ENCODE data around the gene SCTR. TPM values are rescaled to one million over a fixed set of nuclear protein-coding genes. Genes with fewer than 3 reads are reported as not detected.
A peak's percentile ranks its signal among the peaks of the same experiment; 100 is the strongest.

SCTR gene
- total RNA-seq, 1 donor from 2014 or later: 33.1 TPM

GRCh38 chr2:119488245-119489214 lies 35.8 kb downstream of the SCTR start:
- Mint-ChIP-seq H3K27me3 (no peaks in the 10 kb centered on the region), H3K36me3 (ENCODE audit: insufficient read depth) (no peaks in the 10 kb centered on the region), H3K9me3 (ENCODE audit: low read depth) (no peaks in the 10 kb centered on the region), H3K27ac (peak overlapping the region; percentile 99), H3K4me3 (ENCODE audit: low read depth) (peak overlapping the region; percentile 12), H3K4me1 (ENCODE audit: low read depth) (peaks cover 80% of the 10 kb centered on the region)
- no peak for TF ChIP-seq CTCF (IDR thresholded peaks at IDR 0.05; ENCODE audit: unreplicated experiment)
- no peak for DNase-seq (ENCODE audit: low spot score, unreplicated experiment)

GRCh38 chr2:119487434-119488244 lies 36.6 kb downstream of the SCTR start:
- peak overlapping the region; percentile 99 for H3K27ac Mint-ChIP-seq
- peaks cover 82% of the 10 kb centered on the region for H3K4me1 Mint-ChIP-seq (ENCODE audit: low read depth)
- no peaks in the 10 kb centered on the region for H3K27me3 Mint-ChIP-seq
- TF ChIP-seq CTCF (IDR thresholded peaks at IDR 0.05; ENCODE audit: unreplicated experiment): no peak
- DNase-seq (ENCODE audit: low spot score, unreplicated experiment): peak; percentile 69
- no peaks in the 10 kb centered on the region for H3K36me3 Mint-ChIP-seq (ENCODE audit: insufficient read depth)
- peak overlapping the region; percentile 12 for H3K4me3 Mint-ChIP-seq (ENCODE audit: low read depth)
- no peaks in the 10 kb centered on the region for H3K9me3 Mint-ChIP-seq (ENCODE audit: low read depth)

GRCh38 chr2:119486886-119487285 lies 37.4 kb downstream of the SCTR start:
- Mint-ChIP-seq H3K27me3 (no peaks in the 10 kb centered on the region), H3K4me3 (ENCODE audit: low read depth) (no peak overlapping the region), H3K36me3 (ENCODE audit: insufficient read depth) (no peaks in the 10 kb centered on the region), H3K27ac (peak overlapping the region; percentile 99), H3K4me1 (ENCODE audit: low read depth) (peaks cover 79% of the 10 kb centered on the region), H3K9me3 (ENCODE audit: low read depth) (no peaks in the 10 kb centered on the region)
- no peak for TF ChIP-seq CTCF (IDR thresholded peaks at IDR 0.05; ENCODE audit: unreplicated experiment)
- no peak for DNase-seq (ENCODE audit: low spot score, unreplicated experiment)

GRCh38 chr2:119486196-119486827 lies 38.0 kb downstream of the SCTR start:
- H3K27me3 Mint-ChIP-seq: no peaks in the 10 kb centered on the region
- DNase-seq (ENCODE audit: low spot score, unreplicated experiment): no peak
- H3K36me3 Mint-ChIP-seq (ENCODE audit: insufficient read depth): no peaks in the 10 kb centered on the region
- H3K4me3 Mint-ChIP-seq (ENCODE audit: low read depth): no peak overlapping the region
- no peak for TF ChIP-seq CTCF (IDR thresholded peaks at IDR 0.05; ENCODE audit: unreplicated experiment)
- peak overlapping the region; percentile 99 for H3K27ac Mint-ChIP-seq
- H3K9me3 Mint-ChIP-seq (ENCODE audit: low read depth): no peaks in the 10 kb centered on the region
- peaks cover 78% of the 10 kb centered on the region for H3K4me1 Mint-ChIP-seq (ENCODE audit: low read depth)

Data from progenitor cell of endocrine pancreas (in vitro differentiated cells).